ENCODE measurements around the gene PSG4. TPM values are rescaled to one million over a fixed set of nuclear protein-coding genes. Genes with fewer than 3 reads are reported as not detected.
"Not testable (repeated sequence)": the region's sequence is repeated elsewhere in the genome, so short reads cannot be mapped to it uniquely, and the experiment has no call there.

Gene PSG4
- total RNA-seq, 1 donor from 2014 or later, result not detected

DNA sequence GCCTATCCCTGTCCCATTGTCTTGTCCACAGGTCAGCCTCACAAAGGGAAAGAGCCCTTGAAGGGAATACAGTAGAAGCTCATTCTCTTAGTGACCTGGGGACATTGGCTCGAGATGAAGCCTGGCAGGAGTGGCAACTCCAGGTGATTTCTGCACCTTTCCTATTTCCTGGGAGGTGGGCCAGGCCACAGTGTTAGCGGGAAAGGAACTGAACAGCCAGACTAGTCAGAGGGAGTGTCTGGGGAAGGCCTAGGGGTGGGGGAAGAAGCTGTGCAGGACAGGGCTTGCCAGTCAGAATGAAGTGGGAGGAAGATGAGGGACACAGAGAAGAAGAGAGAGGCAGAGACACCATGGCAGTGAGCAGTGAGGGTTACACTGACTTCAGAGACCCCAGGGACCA is 3.5 kb downstream of the PSG4 start:
- ATAC-seq; intact Hi-C loops (cut with micrococcal nuclease): not testable (repeated sequence)

GRCh38 chr19:43201337-43201801 is 4.1 kb downstream of the PSG4 start:
- intact Hi-C loops (cut with micrococcal nuclease); DNase-seq; ATAC-seq: not testable (repeated sequence)

More for the DNA sequence above, 3.5 kb downstream of the PSG4 start:
- DNase-seq, result not testable (repeated sequence)

DNA sequence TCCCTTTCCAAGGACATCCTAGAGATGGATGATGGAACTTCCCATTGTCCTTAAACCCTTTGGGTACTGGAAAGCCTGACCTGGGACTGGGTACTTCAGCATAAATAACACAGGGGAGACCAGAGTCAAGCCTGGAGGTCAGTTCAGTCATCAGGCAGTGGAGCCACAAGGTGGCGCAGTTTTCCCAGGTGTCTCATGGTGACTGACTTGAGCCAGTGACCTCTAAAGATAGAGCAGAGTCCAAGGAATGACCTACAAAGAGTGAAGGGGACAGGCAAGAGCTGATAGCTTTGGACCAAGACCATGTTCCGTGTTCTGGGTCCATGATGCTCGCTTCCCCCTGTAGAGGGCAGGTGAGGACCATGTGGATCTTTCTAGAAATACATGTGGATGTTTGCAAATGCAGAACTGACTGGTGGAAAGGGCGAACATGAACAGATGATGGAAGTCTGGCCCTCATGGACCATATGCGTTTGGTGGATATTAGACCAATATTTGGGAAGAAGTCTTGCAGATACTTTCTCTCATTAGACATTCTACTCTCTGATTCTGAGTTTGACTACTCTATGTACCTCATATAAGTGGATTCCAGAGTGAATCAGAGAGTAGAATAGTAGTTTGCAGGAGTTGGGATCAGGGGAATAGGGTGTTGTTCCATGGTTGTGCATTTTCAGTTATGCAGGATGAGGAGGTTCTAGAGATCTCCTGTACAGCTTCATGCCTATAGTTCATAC is 6.6 kb downstream of the PSG4 start:
- DNase-seq; intact Hi-C loops (cut with micrococcal nuclease); ATAC-seq: not testable (repeated sequence)

DNA sequence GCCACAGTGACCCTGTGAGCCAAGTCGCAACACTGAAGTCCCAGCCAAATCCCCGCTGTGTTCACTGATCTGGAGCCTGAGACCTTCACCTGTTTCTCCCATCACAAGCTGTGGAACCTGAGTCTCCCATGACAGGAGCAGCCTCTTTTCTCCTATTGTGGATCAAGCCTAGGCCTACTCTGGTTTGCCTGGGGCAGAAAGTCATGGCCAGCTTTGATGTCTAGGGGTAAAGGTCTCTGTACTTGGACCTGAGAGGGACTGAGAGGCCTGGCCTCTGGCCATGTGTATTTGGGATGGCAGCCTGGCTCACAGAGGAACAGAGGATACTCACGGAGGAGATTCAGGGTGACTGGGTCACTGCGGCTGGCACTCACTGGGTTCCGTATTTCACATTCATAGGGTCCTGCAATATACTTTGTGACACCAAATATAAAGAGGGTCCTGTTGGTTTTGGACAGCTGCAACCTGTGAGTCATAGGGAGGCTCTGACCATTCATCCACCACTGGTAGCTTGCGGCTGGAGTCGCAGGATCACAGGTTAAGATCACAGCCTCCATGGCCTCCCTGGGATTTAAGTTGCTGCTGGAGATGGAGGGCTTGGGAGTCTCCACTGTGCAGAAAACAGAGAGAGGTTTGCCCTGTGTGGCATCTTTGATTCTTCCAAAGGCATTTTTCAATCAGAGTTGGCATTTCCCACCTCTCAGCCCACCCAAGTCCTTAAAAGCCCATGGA is 7.6 kb downstream of the PSG4 start:
- ATAC-seq; intact Hi-C loops (cut with micrococcal nuclease); DNase-seq: not testable (repeated sequence)

GRCh38 chr19:43194397-43194796 is 11.0 kb downstream of the PSG4 start:
- DNase-seq; ATAC-seq; intact Hi-C loops (cut with micrococcal nuclease): not testable (repeated sequence)

DNA sequence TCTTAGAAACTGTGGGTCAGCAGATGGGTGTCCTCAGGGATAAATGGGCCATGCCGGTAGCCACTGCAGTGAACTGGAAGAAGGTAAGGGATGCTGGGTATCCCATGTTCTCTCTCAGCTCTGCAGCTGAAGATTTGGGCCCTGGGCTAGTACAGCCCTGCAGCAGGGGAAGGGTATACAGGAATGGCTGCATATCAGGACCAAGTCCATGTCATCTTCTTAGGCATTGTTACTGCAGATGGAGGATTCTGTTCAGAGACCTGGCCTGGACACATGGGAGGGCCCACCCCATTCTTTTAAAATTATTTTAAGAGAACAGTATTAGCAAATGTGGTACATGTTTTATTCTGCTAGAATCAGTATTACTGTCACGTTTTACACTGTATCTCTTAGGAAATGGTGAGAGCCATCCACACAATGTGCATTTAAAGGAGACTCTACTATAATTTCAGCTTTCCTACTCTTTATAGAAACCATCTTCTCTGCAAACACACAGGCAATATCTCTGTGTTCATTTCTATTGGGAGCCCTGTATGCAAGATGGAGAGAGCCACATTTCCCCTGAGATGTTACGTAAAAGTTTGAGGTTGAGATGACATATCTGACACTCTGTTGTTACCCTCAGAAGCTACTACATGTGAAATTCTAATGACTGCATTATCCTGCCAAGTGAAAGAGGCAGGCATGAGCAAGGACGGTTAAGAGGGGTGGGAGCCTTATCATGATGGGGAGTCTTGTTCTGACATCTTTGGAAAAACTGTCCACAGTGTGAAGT is 12.9 kb downstream of the PSG4 start:
- intact Hi-C loops (cut with micrococcal nuclease); DNase-seq; ATAC-seq: not testable (repeated sequence)

DNA sequence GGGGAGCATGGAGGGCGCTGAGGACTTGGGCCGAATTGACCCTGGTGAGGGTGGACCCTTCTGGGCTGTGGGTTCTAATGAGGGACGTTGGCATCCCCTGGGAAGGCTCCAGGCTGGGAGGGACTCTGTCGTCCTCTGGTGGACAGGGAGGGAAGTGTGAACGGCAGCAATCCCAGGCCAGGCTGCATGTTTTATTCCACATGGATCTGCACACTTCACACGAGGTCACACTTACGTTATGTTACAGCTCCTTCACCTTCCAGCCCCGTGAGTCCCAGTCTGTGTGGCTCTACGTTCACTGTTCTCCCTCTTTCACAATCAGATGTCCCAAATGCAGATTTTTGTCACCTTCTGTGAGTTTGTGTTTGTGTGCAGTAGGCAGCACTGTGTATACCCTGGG is 17.3 kb downstream of the PSG4 start:
- DNase-seq; ATAC-seq; intact Hi-C loops (cut with micrococcal nuclease): not testable (repeated sequence)

DNA sequence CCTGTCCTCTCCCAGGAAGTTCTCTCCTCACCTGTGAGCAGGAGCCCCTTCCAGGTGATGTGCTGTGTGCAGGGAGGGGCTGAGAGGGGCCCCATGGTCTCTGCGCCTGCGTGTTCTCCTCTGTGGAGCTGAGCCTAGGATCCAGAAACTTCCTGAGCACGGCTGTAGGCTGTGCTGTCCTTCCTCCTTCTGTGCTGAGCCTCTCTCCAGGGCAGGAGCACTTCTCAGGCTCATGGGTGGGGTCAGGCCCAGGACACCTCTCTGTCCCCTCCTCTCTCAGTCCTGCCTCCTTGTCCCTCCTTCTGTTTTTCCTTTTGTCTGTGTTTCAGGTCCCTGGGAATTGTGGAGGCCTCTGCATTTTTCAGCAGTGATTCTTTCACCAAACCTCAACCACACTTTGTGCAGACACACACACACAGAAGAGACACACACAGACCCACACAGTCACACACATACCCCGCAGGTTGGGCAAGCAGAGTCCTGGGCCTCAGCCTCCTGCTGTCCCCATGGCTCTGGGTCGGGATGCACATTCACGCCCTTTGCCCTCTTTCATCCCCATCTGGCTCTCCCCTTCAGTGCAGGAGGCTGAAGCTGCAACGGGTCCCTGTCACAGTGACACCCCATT is 19.0 kb downstream of the PSG4 start, which contains the start of gene PSG5:
Gene PSG5 (minus strand): TSS at position 226 of the 625 bp plus-strand sequence. CDS start 131 bp downstream, at position 95.
- intact Hi-C loops (cut with micrococcal nuclease); DNase-seq; ATAC-seq: not testable (repeated sequence)

GRCh38 chr19:43181869-43182771 is 23.3 kb downstream of the PSG4 start:
- intact Hi-C loops (cut with micrococcal nuclease); ATAC-seq; DNase-seq: not testable (repeated sequence)

GRCh38 chr19:43179569-43180147 is 25.8 kb downstream of the PSG4 start:
- intact Hi-C loops (cut with micrococcal nuclease); ATAC-seq; DNase-seq: not testable (repeated sequence)

DNA sequence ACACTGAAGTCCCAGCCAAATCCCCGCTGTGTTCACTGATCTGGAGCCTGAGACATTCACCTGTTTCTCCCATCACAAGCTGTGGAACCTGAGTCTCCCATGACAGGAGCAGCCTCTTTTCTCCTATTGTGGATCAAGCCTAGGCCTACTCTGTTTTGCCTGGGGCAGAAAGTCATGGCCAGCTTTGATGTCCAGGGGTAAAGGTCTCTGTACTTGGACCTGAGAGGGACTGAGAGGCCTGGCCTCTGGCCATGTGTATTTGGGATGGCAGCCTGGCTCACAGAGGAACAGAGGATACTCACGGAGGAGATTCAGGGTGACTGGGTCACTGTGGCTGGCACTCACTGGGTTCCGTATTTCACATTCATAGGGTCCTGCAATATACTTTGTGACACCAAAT is 26.9 kb downstream of the PSG4 start:
- ATAC-seq; intact Hi-C loops (cut with micrococcal nuclease); DNase-seq: not testable (repeated sequence)

GRCh38 chr19:43165906-43166305 is 39.5 kb downstream of the PSG4 start:
- intact Hi-C loops (cut with micrococcal nuclease); ATAC-seq; DNase-seq: not testable (repeated sequence)

DNA sequence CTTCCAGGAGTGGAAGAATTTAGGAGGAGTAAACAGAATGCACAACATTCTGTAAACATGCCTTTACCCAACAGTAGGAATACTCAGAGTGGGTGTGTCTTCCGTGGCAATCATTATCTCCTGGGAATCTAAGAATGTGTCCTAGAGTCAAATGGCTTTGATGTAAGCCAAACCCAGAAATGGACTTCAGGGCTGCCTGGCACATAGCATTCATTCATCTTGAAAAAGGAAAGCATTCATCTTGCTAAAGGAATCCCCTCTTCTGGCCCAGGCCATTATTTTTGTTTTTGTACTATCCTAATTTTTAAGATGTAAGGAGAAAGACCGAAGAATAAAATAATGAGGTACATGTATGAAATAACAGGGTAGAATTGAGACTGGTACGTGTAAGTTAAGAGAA is 42.3 kb downstream of the PSG4 start:
- intact Hi-C loops (cut with micrococcal nuclease); DNase-seq; ATAC-seq: not testable (repeated sequence)

GRCh38 chr19:43162261-43162660 is 43.2 kb downstream of the PSG4 start:
- ATAC-seq; intact Hi-C loops (cut with micrococcal nuclease); DNase-seq: not testable (repeated sequence)

GRCh38 chr19:43152214-43152613 is 53.2 kb downstream of the PSG4 start:
- ATAC-seq (no peak), DNase-seq (no peak)
- intact Hi-C loops (cut with micrococcal nuclease), result no loop called here

- ATAC-seq; intact Hi-C loops (cut with micrococcal nuclease); DNase-seq: not testable (repeated sequence)
Observed at GRCh38 chr19:43149788-43150187, 55.6 kb downstream of the PSG4 start.

- intact Hi-C loops (cut with micrococcal nuclease), result no loop called here
- DNase-seq (no peak), ATAC-seq (no peak)
Observed at GRCh38 chr19:43148233-43148632, 57.2 kb downstream of the PSG4 start.

Data from left ventricle myocardium superior (tissue), 1 donor.